Fibroblast of villous mesenchyme (primary cell): ENCODE measurements around the gene RHOF. TPM values are rescaled to one million over a fixed set of nuclear protein-coding genes. Genes with fewer than 3 reads are reported as not detected.
"Not testable (repeated sequence)": the region's sequence is repeated elsewhere in the genome, so short reads cannot be mapped to it uniquely, and the experiment has no call there.

ENCODE experiments used
- DNase-seq: peaks from one replicate; pipeline ENCODE4 v3.0.0-alpha.2; 2010; ENCODE audit warnings: low read depth
- H3K4me3 ChIP-seq: 2 replicates; pipeline ENCODE4 v1.5.1; 2011; ENCODE audit warnings: low read depth, mild to moderate bottlenecking, low read length
- total RNA-seq: library from RNA; depleted of rRNA; stranded (reverse); fragments of >200 nt; gene quantifications from 2 replicates; pipeline ENCODE4 v1.2.3, GENCODE V29; 2012
- TF ChIP-seq, protein P1 (sequence below): IDR thresholded peaks from 2 replicates; pipeline ENCODE4 v1.5.1; 2012; ENCODE audit warnings: low read depth, mild to moderate bottlenecking, low read length; ENCODE audit not compliant: insufficient read depth

Gene RHOF
- total RNA-seq, 1 donor, result 11.7 TPM

GRCh38 chr12:121750507-121750955, 43.0 kb downstream of the RHOF start:
- H3K4me3 ChIP-seq, result no peak overlapping the region
- no peak for DNase-seq
- TF ChIP-seq, protein P1, sequence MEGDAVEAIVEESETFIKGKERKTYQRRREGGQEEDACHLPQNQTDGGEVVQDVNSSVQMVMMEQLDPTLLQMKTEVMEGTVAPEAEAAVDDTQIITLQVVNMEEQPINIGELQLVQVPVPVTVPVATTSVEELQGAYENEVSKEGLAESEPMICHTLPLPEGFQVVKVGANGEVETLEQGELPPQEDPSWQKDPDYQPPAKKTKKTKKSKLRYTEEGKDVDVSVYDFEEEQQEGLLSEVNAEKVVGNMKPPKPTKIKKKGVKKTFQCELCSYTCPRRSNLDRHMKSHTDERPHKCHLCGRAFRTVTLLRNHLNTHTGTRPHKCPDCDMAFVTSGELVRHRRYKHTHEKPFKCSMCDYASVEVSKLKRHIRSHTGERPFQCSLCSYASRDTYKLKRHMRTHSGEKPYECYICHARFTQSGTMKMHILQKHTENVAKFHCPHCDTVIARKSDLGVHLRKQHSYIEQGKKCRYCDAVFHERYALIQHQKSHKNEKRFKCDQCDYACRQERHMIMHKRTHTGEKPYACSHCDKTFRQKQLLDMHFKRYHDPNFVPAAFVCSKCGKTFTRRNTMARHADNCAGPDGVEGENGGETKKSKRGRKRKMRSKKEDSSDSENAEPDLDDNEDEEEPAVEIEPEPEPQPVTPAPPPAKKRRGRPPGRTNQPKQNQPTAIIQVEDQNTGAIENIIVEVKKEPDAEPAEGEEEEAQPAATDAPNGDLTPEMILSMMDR, result no peak

- no peak for DNase-seq
- no peak overlapping the region for H3K4me3 ChIP-seq
- TF ChIP-seq, protein P1, result no peak
Observed at GRCh38 chr12:121749267-121749666, 44.2 kb downstream of the RHOF start.

GRCh38 chr12:121748571-121749265, 44.8 kb downstream of the RHOF start:
- DNase-seq, result peak; percentile 94
- TF ChIP-seq, protein P1, result no peak
- H3K4me3 ChIP-seq, result no peak overlapping the region

GRCh38 chr12:121748218-121748570, 45.3 kb downstream of the RHOF start:
- DNase-seq, result no peak
- no peak overlapping the region for H3K4me3 ChIP-seq
- TF ChIP-seq, protein P1, result no peak

DNA sequence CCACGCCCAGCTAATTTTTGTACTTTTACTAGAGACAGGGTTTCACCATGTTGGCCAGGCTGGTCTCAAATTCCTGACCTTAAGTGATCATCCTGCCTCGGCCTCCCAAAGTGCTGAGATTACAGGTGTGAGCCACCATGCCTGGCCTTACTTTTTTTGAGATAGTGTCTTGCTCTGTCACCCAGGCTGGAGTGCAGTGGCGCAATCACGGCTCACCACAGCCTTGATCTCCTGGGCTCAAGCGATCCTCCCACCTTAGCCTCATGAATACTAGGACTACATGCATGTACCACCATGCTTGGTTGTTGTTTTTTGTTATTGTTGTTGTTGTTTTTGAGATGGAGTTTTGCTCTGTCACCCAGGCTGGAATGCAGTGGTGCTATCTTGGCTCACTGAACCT, 47.9 kb downstream of the RHOF start:
- not testable (repeated sequence) for H3K4me3 ChIP-seq, DNase-seq

DNA sequence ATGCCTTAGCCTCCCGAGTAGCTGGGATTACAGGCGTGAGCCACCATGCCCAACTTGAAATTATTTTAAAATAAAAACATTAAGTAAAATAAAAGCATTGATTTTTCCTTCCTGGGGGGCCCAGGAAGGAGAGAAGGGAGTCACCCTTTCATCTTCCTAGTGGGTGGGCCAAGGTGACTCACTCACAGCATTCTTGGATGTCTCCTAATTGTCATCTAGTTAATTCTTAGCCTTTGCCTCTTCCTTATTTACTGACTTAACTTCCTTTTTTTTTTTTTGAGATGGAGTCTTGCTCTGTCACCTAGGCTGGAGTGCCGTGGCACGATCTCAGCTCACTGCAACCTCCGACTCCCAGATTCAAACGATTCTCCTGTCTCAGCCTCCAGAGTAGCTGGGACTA, 51.7 kb downstream of the RHOF start:
- no peak for DNase-seq
- no peak overlapping the region for H3K4me3 ChIP-seq
- TF ChIP-seq, protein P1, result no peak

DNA sequence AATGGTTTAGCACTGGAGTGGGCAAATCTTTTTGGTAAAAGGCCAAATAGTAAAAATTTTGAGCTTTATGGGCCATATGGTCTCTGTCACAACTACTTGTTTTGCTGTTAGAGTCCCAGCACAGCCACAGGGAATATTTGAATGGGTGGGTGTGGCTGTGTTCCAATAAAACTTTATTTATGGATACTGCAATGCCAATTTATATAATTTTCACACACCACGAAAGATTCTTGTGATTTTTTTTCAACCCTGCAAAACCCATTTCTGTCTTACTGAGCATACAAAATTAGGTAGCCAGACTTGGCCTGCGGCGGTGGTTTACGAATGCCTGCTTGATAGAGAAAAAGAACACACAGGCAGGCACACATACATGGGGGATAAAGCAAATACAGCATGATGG, 52.6 kb downstream of the RHOF start:
- TF ChIP-seq, protein P1, result no peak
- H3K4me3 ChIP-seq, result no peak overlapping the region
- DNase-seq, result peak; percentile 85
